OCI-LY7 (cell line): Measurements from ENCODE around the gene SLC39A6.
"Not testable (repeated sequence)": the region's sequence is repeated elsewhere in the genome, so short reads cannot be mapped to it uniquely, and the experiment has no call there.

Experiments used
- CTCF ChIP-seq: fragments of 200-600 bp; sonication (generic); conservative IDR thresholded peaks from 2 replicates; pipeline ENCODE4 v1.5.1; 2014; ENCODE audit warnings: mild to moderate bottlenecking, antibody characterized with exemption, low read length, moderate library complexity, mixed read lengths
- EZH2phosphoT487 ChIP-seq: fragments of 200-600 bp; sonication (generic); IDR thresholded peaks from 2 replicates; pipeline ENCODE4 v1.6.1; 2018; ENCODE audit warnings: low read depth, borderline replicate concordance, mild to moderate bottlenecking, mixed run types, antibody characterized with exemption, low read length, moderate library complexity, mixed read lengths

DNA sequence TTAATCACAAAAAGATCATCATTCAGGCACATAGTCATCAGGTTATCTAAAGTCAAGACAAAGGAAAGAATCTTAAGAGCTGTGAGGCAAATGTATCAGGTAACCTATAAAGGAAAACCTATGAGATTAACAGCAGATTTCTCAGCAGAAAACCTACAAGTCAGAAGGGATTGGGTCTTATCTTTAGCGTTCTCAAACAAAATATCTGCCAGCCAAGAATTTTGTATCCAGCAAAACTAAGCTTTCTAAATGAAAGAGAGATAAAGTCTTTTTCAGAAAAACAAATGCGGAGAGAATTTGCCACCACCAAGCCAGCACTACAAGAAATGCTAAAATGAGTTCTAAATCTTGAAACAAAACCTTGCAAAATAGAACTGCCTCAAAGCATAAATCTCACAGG is 48.0 kb downstream of the SLC39A6 start:
- TF ChIP-seq CTCF, EZH2phosphoT487: not testable (repeated sequence)
